IMR-90 (cell line): ENCODE data around the gene TMED3. TPM values are rescaled to one million over a fixed set of nuclear protein-coding genes. Genes with fewer than 3 reads are reported as not detected.
A peak's percentile ranks its signal among the peaks of the same experiment; 100 is the strongest.

Source experiments
- ATAC-seq: fragments of 200-7000 bp; cut with Tn5 transposase; 2 replicates; pipeline ENCODE4 v1.9.1; 2020; ENCODE audit warnings: low read depth, mild to moderate bottlenecking, moderate library complexity
- BruUV-seq: library from RNA; stranded (reverse); fragments of 400-500 nt; replicated peaks from 2 replicates; lab custom pipeline; 2021; lab: Mats Ljungman, UMichigan
- CTCF ChIA-PET: fragments of 300-600 bp; formaldehyde crosslinking; extraction: SDS; loops from one replicate; lab custom pipeline; 2021; ENCODE audit warnings: antibody characterized with exemption; lab: Yijun Ruan, JAX
- POLR2A ChIA-PET: fragments of 300-600 bp; sonication (Branson Sonifier 250); formaldehyde crosslinking; loops from one replicate; lab custom pipeline; 2022; ENCODE audit warnings: antibody characterized with exemption; ENCODE audit not compliant: unreplicated experiment; lab: Charles Lee
- DNase-seq: peaks from one replicate; pipeline ENCODE4 v3.0.0; 2013
- H2AFZ ChIP-seq: replicated peaks from 2 replicates; pipeline ENCODE3; 2013; ENCODE audit warnings: low read length, mild to moderate bottlenecking; ENCODE audit not compliant: poor library complexity
- H2AK5ac ChIP-seq: 2 replicates; pipeline ENCODE4 v1.6.1; 2013; ENCODE audit warnings: low read depth, low read length, inconsistent platforms
- H2AK9ac ChIP-seq: replicated peaks from 2 replicates; pipeline ENCODE3; 2013; ENCODE audit warnings: mild to moderate bottlenecking, low read depth, low read length, moderate library complexity; ENCODE audit not compliant: poor library complexity
- H2BK120ac ChIP-seq: 2 replicates; pipeline ENCODE4 v1.6.1; 2013; ENCODE audit warnings: low read depth, low read length, inconsistent platforms
- H2BK15ac ChIP-seq: 3 replicates; pipeline ENCODE4 v1.6.1; 2013; ENCODE audit warnings: low read depth, low read length, inconsistent platforms
- H2BK20ac ChIP-seq: 2 replicates; pipeline ENCODE4 v1.6.1; 2013; ENCODE audit warnings: low read depth, mild to moderate bottlenecking, inconsistent platforms, low read length, moderate library complexity
- H2BK5ac ChIP-seq: 2 replicates; pipeline ENCODE4 v1.6.1; 2013; ENCODE audit warnings: mild to moderate bottlenecking, low read depth, low read length, inconsistent platforms; ENCODE audit not compliant: poor library complexity, severe bottlenecking
- H3K14ac ChIP-seq: replicated peaks from 2 replicates; pipeline ENCODE4 v1.6.1; 2013; ENCODE audit warnings: low read depth, low read length, inconsistent platforms
- H3K18ac ChIP-seq: 2 replicates; pipeline ENCODE4 v1.6.1; 2013; ENCODE audit warnings: low read depth, low read length, control low read depth
- H3K23ac ChIP-seq: 2 replicates; pipeline ENCODE4 v1.6.1; 2013; ENCODE audit warnings: low read depth, low read length, inconsistent platforms
- H3K27ac ChIP-seq: 2 replicates; pipeline ENCODE4 v1.5.1; 2013; ENCODE audit warnings: mild to moderate bottlenecking, control low read depth, low read length; ENCODE audit not compliant: insufficient read depth
- H3K27me3 ChIP-seq: 2 replicates; pipeline ENCODE4 v1.6.1; 2013; ENCODE audit warnings: low read length; ENCODE audit not compliant: control insufficient read depth, insufficient read depth
- H3K36me3 ChIP-seq: 2 replicates; pipeline ENCODE4 v1.6.1; 2013; ENCODE audit warnings: low read length, mixed read lengths; ENCODE audit not compliant: control insufficient read depth, insufficient read depth
- H3K4ac ChIP-seq: 2 replicates; pipeline ENCODE4 v1.6.1; 2013; ENCODE audit warnings: low read depth, low read length, inconsistent platforms
- H3K4me1 ChIP-seq: 2 replicates; pipeline ENCODE4 v1.6.1; 2013; ENCODE audit warnings: low read length, mixed read lengths; ENCODE audit not compliant: control insufficient read depth, insufficient read depth
- H3K4me2 ChIP-seq: 2 replicates; pipeline ENCODE4 v1.6.1; 2013; ENCODE audit warnings: low read depth, mild to moderate bottlenecking, control low read depth, low read length, moderate library complexity
- H3K4me3 ChIP-seq: 2 replicates; pipeline ENCODE4 v1.5.1; 2013; ENCODE audit warnings: low read depth, mild to moderate bottlenecking, control low read depth, low read length, moderate library complexity; ENCODE audit not compliant: insufficient read depth
- H3K56ac ChIP-seq: 2 replicates; pipeline ENCODE4 v1.6.1; 2013; ENCODE audit warnings: low read length, inconsistent platforms; ENCODE audit not compliant: insufficient read depth; ENCODE audit errors: extremely low read depth
- H3K79me1 ChIP-seq, 2 experiments: 2 replicates each; pipeline ENCODE4 v1.6.1; 2013; ENCODE audit warnings: low read length in 2 of 2, inconsistent platforms in 1 of 2, low read depth in 1 of 2
- H3K9ac ChIP-seq: 2 replicates; pipeline ENCODE4 v1.6.1; 2013; ENCODE audit warnings: low read depth, low read length, control low read depth
- H3K9me1 ChIP-seq: 2 replicates; pipeline ENCODE4 v1.6.1; 2013; ENCODE audit warnings: low read length, inconsistent platforms; ENCODE audit not compliant: insufficient read depth
- H3K9me3 ChIP-seq: 2 replicates; pipeline ENCODE4 v1.6.1; 2013; ENCODE audit warnings: low read length; ENCODE audit not compliant: control insufficient read depth, insufficient read depth
- H4K20me1 ChIP-seq: 2 replicates; pipeline ENCODE4 v1.6.1; 2013; ENCODE audit warnings: low read length, inconsistent platforms; ENCODE audit not compliant: insufficient read depth
- H4K5ac ChIP-seq: 2 replicates; pipeline ENCODE4 v1.6.1; 2013; ENCODE audit warnings: mild to moderate bottlenecking, low read depth, low read length, control low read depth
- H4K8ac ChIP-seq, 2 experiments: 2 replicates each; pipeline ENCODE4 v1.6.1; 2013; ENCODE audit warnings: low read depth in 2 of 2, low read length in 2 of 2, control low read depth in 1 of 2, inconsistent platforms in 1 of 2
- H4K91ac ChIP-seq: 2 replicates; pipeline ENCODE4 v1.6.1; 2013; ENCODE audit warnings: low read depth, low read length, inconsistent platforms; ENCODE audit not compliant: insufficient read depth
- BHLHE40 ChIP-seq: fragments of 150-350 bp; IDR thresholded peaks from 2 replicates; pipeline ENCODE4 v1.6.1; 2016; ENCODE audit warnings: mild to moderate bottlenecking, low read depth, low read length
- CEBPB ChIP-seq: IDR thresholded peaks from 2 replicates; pipeline ENCODE4 v1.6.1; 2012; ENCODE audit warnings: low read depth, low read length, improper control_type of control experiment
- CHD1 ChIP-seq: IDR thresholded peaks from 2 replicates; pipeline ENCODE4 v1.6.1; 2012; ENCODE audit warnings: low read depth, low read length, improper control_type of control experiment
- FOS ChIP-seq: fragments of 150-350 bp; IDR thresholded peaks from 2 replicates; pipeline ENCODE4 v1.6.1; 2016; ENCODE audit warnings: low read depth, low read length
- MAFK ChIP-seq: IDR thresholded peaks from 2 replicates; pipeline ENCODE4 v1.6.1; 2012; ENCODE audit warnings: low read depth, low read length, improper control_type of control experiment
- MAZ ChIP-seq: IDR thresholded peaks from 2 replicates; pipeline ENCODE4 v1.6.1; 2012; ENCODE audit warnings: low read depth, mild to moderate bottlenecking, low read length, improper control_type of control experiment, moderate library complexity, borderline replicate concordance
- MXI1 ChIP-seq: IDR thresholded peaks from 2 replicates; pipeline ENCODE4 v1.6.1; 2012; ENCODE audit warnings: low read depth, mild to moderate bottlenecking, low read length, moderate library complexity, borderline replicate concordance
- NFE2L2 ChIP-seq: fragments of 150-350 bp; IDR thresholded peaks from 2 replicates; pipeline ENCODE4 v1.6.1; 2016; ENCODE audit warnings: low read depth, mild to moderate bottlenecking, low read length
- POLR2A ChIP-seq: IDR thresholded peaks from 2 replicates; pipeline ENCODE4 v1.6.1; 2012; ENCODE audit warnings: mild to moderate bottlenecking, low read depth, low read length
- RAD21 ChIP-seq: IDR thresholded peaks from 2 replicates; pipeline ENCODE4 v1.6.1; 2012; ENCODE audit warnings: low read length, improper control_type of control experiment
- RCOR1 ChIP-seq: IDR thresholded peaks from 2 replicates; pipeline ENCODE4 v1.6.1; 2012; ENCODE audit warnings: mild to moderate bottlenecking, low read length, improper control_type of control experiment; ENCODE audit not compliant: insufficient replicate concordance
- RFX5 ChIP-seq: IDR thresholded peaks from 2 replicates; pipeline ENCODE4 v1.8.0; 2012; ENCODE audit warnings: low read depth, mild to moderate bottlenecking, low read length, moderate library complexity
- SMC3 ChIP-seq: fragments of 150-350 bp; IDR thresholded peaks from 2 replicates; pipeline ENCODE4 v1.6.1; 2016; ENCODE audit warnings: low read depth, mild to moderate bottlenecking, antibody characterized with exemption, low read length, moderate library complexity
- USF2 ChIP-seq: fragments of 150-350 bp; IDR thresholded peaks from 2 replicates; pipeline ENCODE4 v1.6.1; 2017; ENCODE audit warnings: mild to moderate bottlenecking, antibody characterized with exemption, low read length, low read depth
- WGBS, 2 experiments: methylation state at CpG; one replicate each; pipeline versions ENCODE4 v1.1.5 to v1.1.7; 2013; ENCODE audit warnings: missing lambda C conversion rate in 2 of 2; ENCODE audit not compliant: insufficient read length in 1 of 2; ENCODE audit errors: extremely low coverage in 2 of 2; 5-methylcytosine and 5-hydroxymethylcytosine counted together
- dilution Hi-C: fragments of 300-500 bp; cut with HindIII; formaldehyde crosslinking; loops from one replicate; pipeline ENCODE4 v1.14.3; 2018; ENCODE audit warnings: low sequenced_read_pairs; ENCODE audit not compliant: unreplicated experiment
- in situ Hi-C: fragments of 300-500 bp; cut with MboI; formaldehyde crosslinking; loops from 3 replicates; pipeline ENCODE4 v1.14.3; 2019; ENCODE audit warnings: low sequenced_read_pairs, inconsistent platforms, mixed read lengths
- intact Hi-C: fragments of 100-400 bp; cut with micrococcal nuclease; formaldehyde crosslinking; loops from 2 replicates; pipeline ENCODE4 v1.10.0; 2022
- polyA plus RNA-seq, 3 experiments: library from polyadenylated mRNA; depleted of rRNA; stranded (reverse); fragments of >200 nt; gene quantifications; 2 replicates each; pipeline ENCODE4 v1.2.3, GENCODE V29; 2012; ENCODE audit warnings: low replicate concordance in 1 of 3
- total RNA-seq: library from RNA; depleted of rRNA; stranded (reverse); fragments of >200 nt; gene quantifications from 2 replicates; pipeline ENCODE4 v1.2.3, GENCODE V29; 2012
- TF ChIP-seq, protein P1 (sequence below): conservative IDR thresholded peaks from 2 replicates; pipeline ENCODE4 v1.5.1; 2012; ENCODE audit warnings: mild to moderate bottlenecking, low read depth, low read length, improper control_type of control experiment
- TF ChIP-seq, protein P2 (sequence below): fragments of 150-350 bp; IDR thresholded peaks from 2 replicates; pipeline ENCODE4 v1.6.1; 2016; ENCODE audit warnings: low read depth, mild to moderate bottlenecking, low read length, moderate library complexity, borderline replicate concordance

Gene TMED3
- total and polyA plus RNA-seq, 2 of the 4 experiments (the other 2 are of a cell fraction), result 170 to 237 TPM

GRCh38 chr15:79366691-79367090 lies 55.8 kb downstream of the TMED3 start:
- CTCF ChIA-PET, result no interaction called here
- Histone ChIP-seq H2AK9ac (no peak overlapping the region), H3K9me1 (peaks cover 6% of the 10 kb centered on the region; the same call in 1 of the 2 replicates), H4K8ac (no peak overlapping the region), H3K4me3 (no peak overlapping the region), H3K9me3 (no peaks in the 10 kb centered on the region), H3K27me3 (no peaks in the 10 kb centered on the region), H2BK120ac (no peak overlapping the region), H2BK5ac (no peak overlapping the region), H2BK15ac (no peak overlapping the region), H2AK5ac (no peak overlapping the region), H4K5ac (no peak overlapping the region), H3K4me2 (no peak overlapping the region), H3K56ac (no peak overlapping the region), H4K91ac (no peak overlapping the region), H3K79me1 (no peaks in the 10 kb centered on the region), H3K14ac (no peak overlapping the region), H2BK20ac (no peak overlapping the region), H3K36me3 (no peaks in the 10 kb centered on the region), H3K4me1 (peaks cover 2% of the 10 kb centered on the region; the same call in 1 of the 2 replicates), H3K18ac (no peak overlapping the region), H3K23ac (no peak overlapping the region), H2AFZ (no peak overlapping the region), H3K4ac (no peak overlapping the region), H4K20me1 (no peaks in the 10 kb centered on the region), H3K9ac (no peak overlapping the region), H3K27ac (no peak overlapping the region)
- in situ Hi-C loops, result no loop called here
- TF ChIP-seq, protein P1, sequence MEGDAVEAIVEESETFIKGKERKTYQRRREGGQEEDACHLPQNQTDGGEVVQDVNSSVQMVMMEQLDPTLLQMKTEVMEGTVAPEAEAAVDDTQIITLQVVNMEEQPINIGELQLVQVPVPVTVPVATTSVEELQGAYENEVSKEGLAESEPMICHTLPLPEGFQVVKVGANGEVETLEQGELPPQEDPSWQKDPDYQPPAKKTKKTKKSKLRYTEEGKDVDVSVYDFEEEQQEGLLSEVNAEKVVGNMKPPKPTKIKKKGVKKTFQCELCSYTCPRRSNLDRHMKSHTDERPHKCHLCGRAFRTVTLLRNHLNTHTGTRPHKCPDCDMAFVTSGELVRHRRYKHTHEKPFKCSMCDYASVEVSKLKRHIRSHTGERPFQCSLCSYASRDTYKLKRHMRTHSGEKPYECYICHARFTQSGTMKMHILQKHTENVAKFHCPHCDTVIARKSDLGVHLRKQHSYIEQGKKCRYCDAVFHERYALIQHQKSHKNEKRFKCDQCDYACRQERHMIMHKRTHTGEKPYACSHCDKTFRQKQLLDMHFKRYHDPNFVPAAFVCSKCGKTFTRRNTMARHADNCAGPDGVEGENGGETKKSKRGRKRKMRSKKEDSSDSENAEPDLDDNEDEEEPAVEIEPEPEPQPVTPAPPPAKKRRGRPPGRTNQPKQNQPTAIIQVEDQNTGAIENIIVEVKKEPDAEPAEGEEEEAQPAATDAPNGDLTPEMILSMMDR, result no peak
- no peak for TF ChIP-seq FOS
- TF ChIP-seq MAFK, result no peak
- no peak for TF ChIP-seq CHD1
- TF ChIP-seq BHLHE40, result no peak
- TF ChIP-seq RFX5, result no peak
- no peak for TF ChIP-seq MXI1
- TF ChIP-seq NFE2L2, result no peak
- no peak for TF ChIP-seq POLR2A
- TF ChIP-seq, protein P2, sequence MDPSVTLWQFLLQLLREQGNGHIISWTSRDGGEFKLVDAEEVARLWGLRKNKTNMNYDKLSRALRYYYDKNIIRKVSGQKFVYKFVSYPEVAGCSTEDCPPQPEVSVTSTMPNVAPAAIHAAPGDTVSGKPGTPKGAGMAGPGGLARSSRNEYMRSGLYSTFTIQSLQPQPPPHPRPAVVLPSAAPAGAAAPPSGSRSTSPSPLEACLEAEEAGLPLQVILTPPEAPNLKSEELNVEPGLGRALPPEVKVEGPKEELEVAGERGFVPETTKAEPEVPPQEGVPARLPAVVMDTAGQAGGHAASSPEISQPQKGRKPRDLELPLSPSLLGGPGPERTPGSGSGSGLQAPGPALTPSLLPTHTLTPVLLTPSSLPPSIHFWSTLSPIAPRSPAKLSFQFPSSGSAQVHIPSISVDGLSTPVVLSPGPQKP, result no peak
- TF ChIP-seq SMC3, result no peak
- TF ChIP-seq CEBPB, result no peak
- no peak for TF ChIP-seq USF2
- no peak for TF ChIP-seq RCOR1
- TF ChIP-seq RAD21, result no peak
- TF ChIP-seq MAZ, result no peak
- 0 out of 2 replicates have a peak, but pooled peaks have one; percentile 15 for ATAC-seq
- dilution Hi-C loops, result no loop called here
- POLR2A ChIA-PET, result no interaction called here
- no TSS peak for BruUV-seq
- peak; percentile 32 for DNase-seq
- WGBS, 2 experiments, result no CpG with 5 or more reads among the region's 2 CpGs
- intact Hi-C loops, result no loop called here
